Trophoblast cell (in vitro differentiated cells and primary cell): ENCODE data around the gene OR2S2.
"Not testable (repeated sequence)": the region's sequence is repeated elsewhere in the genome, so short reads cannot be mapped to it uniquely, and the experiment has no call there.

Experiments used
- DNase-seq, 2 donors: peaks; one replicate each; pipeline ENCODE4 v3.0.0-alpha.2; 2016
- H2AFZ ChIP-seq: 2 replicates; pipeline ENCODE4 v1.6.1; 2013; ENCODE audit warnings: low read length, moderate library complexity, mild to moderate bottlenecking; ENCODE audit not compliant: insufficient read depth, poor library complexity
- H2AK5ac ChIP-seq: 2 replicates; pipeline ENCODE4 v1.6.1; 2013; ENCODE audit warnings: mild to moderate bottlenecking, low read length
- H2BK120ac ChIP-seq: 2 replicates; pipeline ENCODE4 v1.6.1; 2013; ENCODE audit warnings: low read length, mild to moderate bottlenecking, moderate library complexity; ENCODE audit not compliant: insufficient read depth, poor library complexity
- H2BK12ac ChIP-seq: 2 replicates; pipeline ENCODE4 v1.6.1; 2013; ENCODE audit warnings: mild to moderate bottlenecking, low read length, moderate library complexity
- H2BK5ac ChIP-seq: 2 replicates; pipeline ENCODE4 v1.6.1; 2013; ENCODE audit warnings: low read length, low read depth, moderate library complexity, mild to moderate bottlenecking; ENCODE audit not compliant: poor library complexity
- H3K14ac ChIP-seq: 2 replicates; pipeline ENCODE4 v1.6.1; 2013; ENCODE audit warnings: mild to moderate bottlenecking, low read length
- H3K18ac ChIP-seq: 2 replicates; pipeline ENCODE4 v1.6.1; 2013; ENCODE audit warnings: mild to moderate bottlenecking, low read length
- H3K23ac ChIP-seq: 2 replicates; pipeline ENCODE4 v1.6.1; 2013; ENCODE audit warnings: low read length
- H3K27ac ChIP-seq: 2 replicates; pipeline ENCODE4 v1.5.1; 2013; ENCODE audit warnings: low read depth, mild to moderate bottlenecking, inconsistent platforms, low read length, moderate library complexity
- H3K27me3 ChIP-seq: 2 replicates; pipeline ENCODE4 v1.6.1; 2013; ENCODE audit warnings: inconsistent platforms, mild to moderate bottlenecking, low read length, moderate library complexity; ENCODE audit not compliant: insufficient read depth
- H3K36me3 ChIP-seq, 2 experiments: 1 replicate in 1 of 2; 2 replicates in 1 of 2; pipeline ENCODE4 v1.6.1; 2013; ENCODE audit warnings: low read length in 2 of 2, mild to moderate bottlenecking in 2 of 2, moderate library complexity in 1 of 2; ENCODE audit not compliant: insufficient read depth in 2 of 2, control insufficient read depth in 1 of 2
- H3K4ac ChIP-seq: 2 replicates; pipeline ENCODE4 v1.6.1; 2013; ENCODE audit warnings: low read depth, mild to moderate bottlenecking, low read length, moderate library complexity
- H3K4me1 ChIP-seq, 2 experiments: 1 replicate in 1 of 2; 2 replicates in 1 of 2; pipeline ENCODE4 v1.6.1; 2013; ENCODE audit warnings: low read length in 2 of 2, mild to moderate bottlenecking in 2 of 2, moderate library complexity in 1 of 2; ENCODE audit not compliant: insufficient read depth in 2 of 2, control insufficient read depth in 1 of 2
- H3K4me2 ChIP-seq: 2 replicates; pipeline ENCODE4 v1.6.1; 2013; ENCODE audit warnings: inconsistent platforms, mild to moderate bottlenecking, low read length, moderate library complexity
- H3K4me3 ChIP-seq: 2 replicates; pipeline ENCODE4 v1.5.1; 2013; ENCODE audit warnings: mild to moderate bottlenecking, low read depth, low read length, inconsistent platforms
- H3K79me1 ChIP-seq: one replicate; pipeline ENCODE4 v1.6.1; 2013; ENCODE audit warnings: low read length
- H3K79me2 ChIP-seq: 2 replicates; pipeline ENCODE4 v1.6.1; 2013; ENCODE audit warnings: low read length, mild to moderate bottlenecking; ENCODE audit not compliant: control insufficient read depth, insufficient read depth, poor library complexity
- H3K9ac ChIP-seq: 2 replicates; pipeline ENCODE4 v1.6.1; 2013; ENCODE audit warnings: mild to moderate bottlenecking, low read length
- H3K9me3 ChIP-seq: 2 replicates; pipeline ENCODE4 v1.6.1; 2013; ENCODE audit warnings: low read depth, mild to moderate bottlenecking, control low read depth, inconsistent platforms, low read length; ENCODE audit not compliant: insufficient read depth
- H4K12ac ChIP-seq: 2 replicates; pipeline ENCODE4 v1.6.1; 2013; ENCODE audit warnings: low read depth, mild to moderate bottlenecking, low read length, moderate library complexity
- H4K8ac ChIP-seq: 2 replicates; pipeline ENCODE4 v1.6.1; 2013; ENCODE audit warnings: low read depth, mild to moderate bottlenecking, low read length, moderate library complexity
- H4K91ac ChIP-seq: one replicate; pipeline ENCODE4 v1.6.1; 2013; ENCODE audit warnings: low read depth, mild to moderate bottlenecking, low read length, moderate library complexity
- WGBS: extraction: QIAGEN DNeasy Blood & Tissue Kit; methylation state at CpG from one replicate; pipeline ENCODE4 v1.1.7; 2013; ENCODE audit warnings: missing lambda C conversion rate; ENCODE audit not compliant: insufficient read length, insufficient coverage; ENCODE audit errors: extremely low coverage; 5-methylcytosine and 5-hydroxymethylcytosine counted together

The OR2S2 gene

DNA sequence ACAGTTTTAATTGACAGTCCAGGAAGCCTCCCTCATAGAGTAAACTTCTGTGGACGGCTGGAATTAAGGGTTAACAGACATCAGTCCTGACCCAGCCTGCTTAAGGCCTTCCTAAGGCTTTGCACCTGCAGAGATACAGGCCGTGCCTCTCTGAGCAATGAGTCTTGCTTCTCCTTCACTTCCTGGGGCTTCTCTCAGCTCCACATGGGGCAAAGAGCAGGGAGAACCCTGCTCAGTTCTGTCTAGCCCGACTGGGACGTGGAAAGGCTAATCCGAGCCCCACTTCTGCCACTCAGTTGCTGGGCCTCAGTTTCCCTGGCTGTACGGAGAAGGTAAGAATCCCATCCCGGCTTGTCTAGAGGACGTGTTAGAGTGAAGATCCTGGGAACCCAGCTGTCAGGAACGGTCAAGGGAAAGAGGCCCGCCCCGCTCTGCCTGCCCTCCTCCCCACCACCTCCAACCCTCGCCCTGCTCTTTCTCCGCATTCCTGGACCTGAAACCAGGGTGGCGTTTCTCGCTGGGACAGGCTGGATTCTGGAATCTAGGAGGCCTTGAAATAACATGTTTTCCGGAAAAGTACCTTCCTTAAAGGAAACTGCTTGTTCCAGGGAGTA lies 42.2 kb downstream of the OR2S2 start:
- no peak overlapping the region for H3K18ac ChIP-seq
- H3K4me2 ChIP-seq, result no peak overlapping the region
- H3K14ac ChIP-seq, result no peak overlapping the region
- H3K27ac ChIP-seq, result no peak overlapping the region
- H2AK5ac ChIP-seq, result no peak overlapping the region
- H3K79me1 ChIP-seq, result no peaks in the 10 kb centered on the region
- WGBS, result no CpG with 5 or more reads among the region's 16 CpGs
- peaks cover 4% of the 10 kb centered on the region for H3K9me3 ChIP-seq
- no peak overlapping the region for H3K23ac ChIP-seq
- H2BK5ac ChIP-seq, result no peak overlapping the region
- H2BK12ac ChIP-seq, result no peak overlapping the region
- H3K4ac ChIP-seq, result no peak overlapping the region
- H4K91ac ChIP-seq, result no peak overlapping the region
- no peak overlapping the region for H3K9ac ChIP-seq
- peak in 1 of 2 donors; percentile 29 for DNase-seq
- H3K79me2 ChIP-seq, result no peaks in the 10 kb centered on the region
- no peak overlapping the region for H3K4me3 ChIP-seq
- no peak overlapping the region for H4K8ac ChIP-seq
- peaks cover 0 to 6% of the 10 kb centered on the region in 2 experiments for H3K4me1 ChIP-seq
- H4K12ac ChIP-seq, result no peak overlapping the region
- no peaks in the 10 kb centered on the region for H3K36me3 ChIP-seq
- no peaks in the 10 kb centered on the region for H3K27me3 ChIP-seq
- H2BK120ac ChIP-seq, result no peak overlapping the region
- H2AFZ ChIP-seq, result no peak overlapping the region

DNA sequence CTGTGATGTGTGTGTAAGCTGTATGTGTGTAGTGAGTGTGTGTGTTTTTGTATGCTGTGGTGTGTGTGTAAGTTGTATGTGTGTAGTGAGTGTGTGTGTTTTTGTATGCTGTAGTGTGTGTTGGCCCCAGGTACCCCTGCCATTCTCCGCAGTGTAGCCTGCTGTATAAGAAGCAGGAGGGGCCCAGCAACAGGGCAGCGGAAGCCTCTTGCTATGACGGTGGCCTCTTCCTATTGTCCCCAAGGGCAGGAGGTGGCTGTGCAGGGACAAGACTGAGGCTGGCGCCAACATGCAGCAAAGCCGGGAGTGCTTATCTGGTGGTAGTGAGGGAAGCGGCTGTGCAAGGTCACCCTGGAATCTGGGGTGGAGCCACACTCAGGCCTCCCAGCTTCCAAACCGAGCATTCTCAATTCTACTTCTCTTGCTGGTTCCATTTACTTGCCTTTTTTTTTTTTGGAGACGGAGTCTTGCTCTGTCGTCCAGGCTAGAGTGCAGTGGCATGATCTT lies 43.6 kb downstream of the OR2S2 start:
- Histone ChIP-seq H4K91ac (no peak overlapping the region), H3K79me1 (peaks cover 2% of the 10 kb centered on the region), H3K4me2 (no peak overlapping the region), H3K36me3 (no peaks in the 10 kb centered on the region), H2BK12ac (no peak overlapping the region), H3K9ac (no peak overlapping the region), H3K27ac (no peak overlapping the region), H3K4me3 (peak overlapping the region; percentile 61), H2AK5ac (no peak overlapping the region), H3K9me3 (peaks cover 2% of the 10 kb centered on the region), H3K79me2 (peaks cover 2% of the 10 kb centered on the region), H3K18ac (no peak overlapping the region), H2BK120ac (no peak overlapping the region), H3K4me1 (peaks cover 8 to 16% of the 10 kb centered on the region in 2 experiments), H3K23ac (no peak overlapping the region), H3K4ac (no peak overlapping the region), H2BK5ac (no peak overlapping the region), H3K27me3 (no peaks in the 10 kb centered on the region), H4K8ac (no peak overlapping the region), H3K14ac (no peak overlapping the region), H4K12ac (no peak overlapping the region), H2AFZ (peak overlapping the region; percentile 30)
- DNase-seq, result peak; percentile 37 to 59
- WGBS, result no CpG with 5 or more reads among the region's 9 CpGs

DNA sequence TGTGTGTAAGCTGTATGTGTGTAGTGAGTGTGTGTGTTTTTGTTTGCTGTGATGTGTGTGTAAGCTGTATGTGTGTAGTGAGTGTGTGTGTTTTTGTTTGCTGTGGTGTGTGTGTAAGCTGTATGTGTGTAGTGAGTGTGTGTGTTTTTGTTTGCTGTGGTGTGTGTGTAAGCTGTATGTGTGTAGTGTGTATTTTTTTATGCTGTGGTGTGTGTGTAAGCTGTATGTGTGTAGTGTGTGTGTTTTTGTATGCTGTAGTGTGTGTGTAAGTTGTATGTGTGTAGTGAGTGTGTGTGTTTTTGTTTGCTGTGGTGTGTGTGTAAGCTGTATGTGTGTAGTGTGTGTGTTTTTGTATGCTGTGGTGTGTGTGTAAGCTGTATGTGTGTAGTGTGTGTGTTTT lies 44.5 kb downstream of the OR2S2 start:
- not testable (repeated sequence) for H3K23ac ChIP-seq, H2AFZ ChIP-seq, H3K18ac ChIP-seq, H3K4me2 ChIP-seq, H3K36me3 ChIP-seq, H4K12ac ChIP-seq, DNase-seq, H3K4me3 ChIP-seq, H4K8ac ChIP-seq, H3K27ac ChIP-seq, H3K4ac ChIP-seq, H2BK120ac ChIP-seq, H3K9ac ChIP-seq, H4K91ac ChIP-seq, H3K27me3 ChIP-seq, H2BK12ac ChIP-seq, H3K9me3 ChIP-seq, H2AK5ac ChIP-seq, H2BK5ac ChIP-seq, H3K14ac ChIP-seq, H3K79me2 ChIP-seq
- peaks cover 11% of the 10 kb centered on the region for H3K79me1 ChIP-seq
- peaks cover 17 to 25% of the 10 kb centered on the region in 2 experiments for H3K4me1 ChIP-seq

DNA sequence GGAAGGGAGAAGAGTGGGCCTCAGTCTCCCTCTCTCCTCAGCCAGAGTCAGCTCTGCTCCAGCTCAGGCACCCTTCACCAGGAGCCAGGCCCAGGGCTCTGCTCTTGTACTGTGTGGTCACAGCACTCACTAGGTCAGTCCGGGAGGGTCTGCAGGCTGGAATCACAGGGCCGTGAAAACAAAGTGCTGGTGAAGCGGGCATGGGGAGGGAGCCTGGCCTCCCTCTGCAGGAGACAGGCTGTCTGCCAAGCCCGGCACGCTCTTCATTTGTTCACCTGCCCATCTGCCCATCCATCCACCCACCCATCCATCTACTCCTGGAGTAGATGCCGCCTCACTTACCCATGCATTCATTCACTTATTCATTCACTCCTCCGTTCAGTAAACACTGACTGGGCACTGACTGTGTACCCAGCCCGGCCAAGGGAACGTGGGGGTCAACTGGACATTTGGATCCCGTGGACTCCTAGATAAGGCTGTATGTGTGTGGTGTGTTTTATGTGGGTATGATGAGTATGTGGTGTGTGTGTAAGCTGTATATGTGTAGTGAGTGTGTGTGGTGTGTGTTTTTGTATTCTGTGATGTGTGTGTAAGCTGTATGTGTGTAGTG lies 45.1 kb downstream of the OR2S2 start:
- Histone ChIP-seq H3K4me1 (peaks cover 22 to 30% of the 10 kb centered on the region in 2 experiments), H3K9ac (no peak overlapping the region), H4K91ac (no peak overlapping the region), H3K4me2 (no peak overlapping the region), H3K79me2 (peaks cover 2% of the 10 kb centered on the region), H2BK120ac (no peak overlapping the region), H2AK5ac (no peak overlapping the region), H4K8ac (no peak overlapping the region), H2BK12ac (no peak overlapping the region), H2AFZ (no peak overlapping the region), H3K14ac (no peak overlapping the region), H3K27me3 (no peaks in the 10 kb centered on the region), H3K79me1 (peaks cover 16% of the 10 kb centered on the region), H4K12ac (no peak overlapping the region), H3K4me3 (no peak overlapping the region), H3K36me3 (no peaks in the 10 kb centered on the region), H3K27ac (no peak overlapping the region), H3K9me3 (peaks cover 2% of the 10 kb centered on the region), H2BK5ac (no peak overlapping the region), H3K23ac (no peak overlapping the region), H3K18ac (no peak overlapping the region), H3K4ac (no peak overlapping the region)
- WGBS, result no CpG with 5 or more reads among the region's 10 CpGs
- DNase-seq, result no peak
